HG03175 (cell line): ENCODE results near the gene NUCB2.
"Not testable (repeated sequence)": the region's sequence is repeated elsewhere in the genome, so short reads cannot be mapped to it uniquely, and the experiment has no call there.

ENCODE experiments used
- ATAC-seq: cut with Tn5 transposase; IDR thresholded peaks from one replicate; pipeline ENCODE4 v1.9.1; 2021; ENCODE audit warnings: mild to moderate bottlenecking, moderate library complexity; ENCODE audit not compliant: unreplicated experiment

NUCB2 gene

GRCh38 chr11:17268500-17268899 is 8.0 kb upstream of the NUCB2 start:
- not testable (repeated sequence) for ATAC-seq

DNA sequence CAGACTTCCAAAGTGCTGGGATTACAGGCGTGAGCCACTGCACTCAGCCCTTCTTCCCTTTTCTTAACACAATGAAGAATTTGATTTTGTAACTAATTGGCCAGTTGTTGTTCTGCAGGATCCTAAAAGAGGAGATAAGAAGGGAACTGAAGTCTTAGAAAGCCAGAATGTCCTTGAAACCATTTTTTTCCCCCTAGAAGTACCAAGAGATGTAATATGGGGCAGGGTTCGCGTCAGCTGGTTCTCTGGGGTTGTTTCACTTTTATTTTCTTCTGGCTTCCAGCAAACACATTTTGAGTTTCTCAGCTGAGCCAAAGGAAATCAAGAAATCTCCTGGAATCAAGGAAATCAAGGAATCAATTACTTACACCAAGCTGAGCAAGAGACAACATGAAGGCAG is 7.6 kb upstream of the NUCB2 start:
- ATAC-seq, result no peak

- no peak for ATAC-seq
Observed at GRCh38 chr11:17272801-17273200, 3.7 kb upstream of the NUCB2 start.

DNA sequence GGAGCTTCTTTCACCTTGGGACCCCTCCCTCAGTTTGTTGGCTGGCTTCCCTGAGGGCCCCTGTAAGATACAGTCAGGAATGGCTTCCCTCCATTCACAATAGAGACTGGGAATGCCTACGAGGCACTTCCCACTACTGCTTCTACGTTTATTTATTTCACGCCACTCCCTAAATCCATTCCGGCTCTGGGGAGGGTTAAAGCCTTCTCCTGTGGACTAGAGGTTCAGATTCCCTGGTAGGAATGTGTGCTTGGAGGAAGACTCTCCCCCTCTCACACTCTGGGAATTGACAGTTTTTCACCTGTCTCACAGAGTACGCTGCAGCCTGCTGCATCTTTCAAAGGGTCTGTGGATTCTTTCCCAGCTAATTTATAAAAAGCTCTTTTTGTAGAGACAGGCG is 3.3 kb upstream of the NUCB2 start:
- ATAC-seq, result no peak

DNA sequence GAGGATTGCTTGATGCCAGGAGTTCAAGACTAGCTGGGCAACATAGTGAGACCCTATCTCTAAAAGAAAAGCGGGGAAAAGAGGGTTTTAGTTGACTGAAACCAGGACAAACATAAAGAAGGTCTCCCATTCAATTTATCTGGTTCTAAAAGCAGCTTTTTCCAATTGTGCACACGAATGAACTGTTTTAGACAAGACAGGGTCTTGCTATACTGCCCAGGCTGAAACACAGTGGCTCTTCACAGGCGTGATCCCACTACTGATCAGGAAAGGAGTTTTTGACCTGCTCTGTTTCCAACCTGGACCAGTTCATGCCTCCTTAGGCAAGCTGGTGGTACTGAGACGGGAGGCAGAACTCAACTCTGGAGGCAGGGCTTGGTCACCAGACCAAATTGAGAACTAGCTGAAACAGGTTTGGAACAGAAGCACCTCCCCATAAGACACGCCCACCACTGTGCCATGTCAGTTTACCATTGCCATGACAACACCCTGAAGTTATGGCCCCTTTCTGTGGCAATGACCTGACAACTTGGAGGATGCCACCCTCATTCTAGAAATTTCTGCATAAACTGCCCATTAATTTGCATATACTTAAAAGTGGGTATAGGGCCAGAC is 2.8 kb upstream of the NUCB2 start:
- no peak for ATAC-seq

DNA sequence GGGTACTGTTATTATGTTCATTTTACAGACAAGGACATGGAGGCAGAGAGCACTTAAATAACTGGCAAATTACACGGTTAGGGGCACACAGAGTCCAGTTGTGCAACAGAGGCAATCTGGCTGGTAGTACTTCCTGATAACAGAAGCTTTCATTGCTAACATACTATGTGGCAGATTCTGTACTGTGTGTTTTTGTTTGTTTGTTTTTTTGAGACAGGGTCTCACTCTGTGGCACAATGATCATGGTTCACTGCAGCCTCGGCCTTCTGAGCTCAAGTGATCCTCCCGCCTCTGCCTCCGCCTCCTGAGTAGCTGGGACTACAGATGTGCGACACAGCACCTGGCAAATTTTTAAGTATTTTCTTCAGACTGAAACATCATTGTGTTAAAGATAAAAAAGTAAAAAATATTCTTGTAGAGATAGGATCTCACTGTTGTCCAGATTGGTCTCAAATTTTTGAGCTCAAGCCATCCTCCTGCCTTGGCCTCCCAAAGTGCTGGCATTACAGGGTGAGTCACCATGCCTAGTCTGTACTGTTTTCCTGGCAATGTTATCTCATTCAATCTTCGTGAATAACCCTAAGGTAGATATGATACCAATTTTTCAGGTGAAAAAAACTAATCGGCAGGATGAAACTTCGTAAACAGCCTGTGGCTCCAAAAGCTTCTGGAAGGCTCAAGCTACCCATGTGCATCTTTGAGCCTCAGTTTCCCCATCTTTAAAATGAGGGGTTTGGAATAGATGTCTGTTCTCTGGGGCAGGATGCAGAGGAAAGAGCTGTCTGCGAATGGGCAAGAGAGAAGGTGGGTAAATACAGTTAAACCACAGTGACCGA is 921 bp upstream of the NUCB2 start:
- no peak for ATAC-seq

DNA sequence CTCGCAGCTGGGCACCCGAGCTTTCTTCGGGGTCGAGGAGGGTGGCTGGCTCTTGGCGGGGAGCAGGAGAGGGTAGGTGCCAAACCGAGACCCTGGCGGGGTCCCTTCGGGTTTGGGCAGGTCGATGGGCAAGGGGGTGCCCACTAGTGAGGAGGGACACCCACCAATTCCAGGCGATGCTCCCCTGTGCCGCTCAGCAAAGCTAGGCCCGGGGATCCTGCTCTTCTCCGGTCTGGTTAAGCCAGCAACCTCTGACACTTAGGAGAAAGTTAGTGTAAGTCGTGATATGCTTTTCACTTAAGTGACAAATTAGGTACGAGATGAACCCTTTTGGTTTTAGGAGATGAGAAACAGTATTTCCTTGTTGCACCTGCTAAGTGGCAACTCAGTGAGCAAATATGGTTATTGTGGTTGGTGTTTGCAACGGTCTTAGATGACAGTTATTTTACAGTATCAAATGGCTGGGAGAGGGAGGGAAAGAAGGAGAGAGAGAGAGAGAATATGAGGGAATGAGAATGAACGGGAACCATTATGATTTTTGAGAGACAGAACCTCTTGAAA is 565 bp downstream of the NUCB2 start:
- peak; percentile 16 for ATAC-seq

DNA sequence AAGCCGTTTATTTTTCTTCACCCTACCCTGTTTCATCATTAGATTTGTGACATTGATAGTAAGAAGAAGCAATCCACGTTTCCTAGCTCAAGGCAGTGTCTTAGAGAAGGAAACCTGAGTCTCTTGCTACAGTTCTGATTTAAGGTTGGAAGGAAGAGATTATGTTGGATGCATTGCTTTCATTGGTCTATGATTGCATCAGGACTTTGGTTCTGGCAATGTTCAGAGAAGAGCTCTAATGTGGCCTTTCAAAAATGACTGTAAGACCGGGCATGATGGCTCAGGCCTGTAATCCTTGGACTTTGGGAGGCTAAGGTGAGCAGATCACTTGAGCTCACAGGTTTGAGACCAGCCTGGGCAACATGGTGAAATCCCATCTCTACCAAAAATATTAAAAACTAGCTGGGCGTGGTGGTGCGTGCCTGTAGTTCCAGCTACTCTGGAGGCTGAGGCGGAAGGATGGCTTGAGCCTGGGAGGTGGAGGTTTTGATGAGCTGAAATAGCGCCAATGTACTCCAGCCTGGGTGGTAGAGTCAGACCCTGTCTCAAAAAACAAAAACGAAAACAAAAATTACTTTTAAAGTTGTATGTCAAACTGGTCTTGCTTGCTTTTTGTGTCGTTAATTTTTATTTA is 4.1 kb downstream of the NUCB2 start:
- ATAC-seq, result no peak

DNA sequence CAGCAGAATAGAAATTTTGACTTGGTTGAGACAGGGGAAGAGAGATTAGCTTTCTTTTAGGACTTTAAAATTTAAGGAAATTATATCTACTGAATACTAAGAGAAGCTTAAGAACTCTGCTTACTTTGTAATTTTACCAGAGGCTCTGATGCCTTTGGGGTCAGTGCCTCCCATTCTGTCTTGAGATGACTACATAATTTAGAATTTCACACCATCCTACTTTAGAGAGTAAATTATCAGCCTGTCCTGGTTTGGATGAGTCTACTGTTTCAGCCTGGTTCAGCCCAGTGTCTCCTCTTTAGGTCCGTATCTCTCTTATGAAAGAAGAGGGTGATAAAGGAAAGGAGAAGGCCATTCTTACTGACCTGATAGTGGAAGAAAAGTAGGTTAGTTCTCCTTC is 9.8 kb downstream of the NUCB2 start:
- no peak for ATAC-seq

GRCh38 chr11:17287058-17287457 is 10.5 kb downstream of the NUCB2 start:
- ATAC-seq, result no peak

DNA sequence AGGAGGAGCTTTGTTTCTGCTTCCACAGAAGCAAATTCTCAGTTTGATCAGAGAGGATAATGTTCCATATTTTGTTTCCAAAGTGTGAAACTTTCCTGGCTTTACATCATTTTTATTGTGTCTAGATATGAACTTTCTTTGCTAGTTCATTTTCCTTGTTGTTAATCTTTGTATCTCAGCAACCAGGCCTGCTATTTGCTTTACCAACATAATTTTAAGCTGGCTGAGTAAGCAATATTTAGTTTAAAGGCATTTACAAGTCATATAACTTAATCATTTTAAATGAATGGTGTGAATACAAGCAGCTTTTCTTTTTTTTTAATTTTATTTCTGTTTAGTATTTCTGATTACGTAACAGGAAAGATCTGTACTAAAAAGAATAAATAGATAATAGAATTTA is 15.2 kb downstream of the NUCB2 start:
- ATAC-seq, result no peak

GRCh38 chr11:17293311-17293710 is 16.8 kb downstream of the NUCB2 start:
- ATAC-seq, result no peak

- ATAC-seq, result no peak
Observed at GRCh38 chr11:17294033-17294432, 17.5 kb downstream of the NUCB2 start.

- ATAC-seq, result peak; percentile 33
Observed at GRCh38 chr11:17296852-17297559, 20.5 kb downstream of the NUCB2 start.

- peak; percentile 70 for ATAC-seq
Observed at GRCh38 chr11:17298302-17298701, 21.8 kb downstream of the NUCB2 start.

GRCh38 chr11:17300372-17300771 is 23.8 kb downstream of the NUCB2 start:
- no peak for ATAC-seq

DNA sequence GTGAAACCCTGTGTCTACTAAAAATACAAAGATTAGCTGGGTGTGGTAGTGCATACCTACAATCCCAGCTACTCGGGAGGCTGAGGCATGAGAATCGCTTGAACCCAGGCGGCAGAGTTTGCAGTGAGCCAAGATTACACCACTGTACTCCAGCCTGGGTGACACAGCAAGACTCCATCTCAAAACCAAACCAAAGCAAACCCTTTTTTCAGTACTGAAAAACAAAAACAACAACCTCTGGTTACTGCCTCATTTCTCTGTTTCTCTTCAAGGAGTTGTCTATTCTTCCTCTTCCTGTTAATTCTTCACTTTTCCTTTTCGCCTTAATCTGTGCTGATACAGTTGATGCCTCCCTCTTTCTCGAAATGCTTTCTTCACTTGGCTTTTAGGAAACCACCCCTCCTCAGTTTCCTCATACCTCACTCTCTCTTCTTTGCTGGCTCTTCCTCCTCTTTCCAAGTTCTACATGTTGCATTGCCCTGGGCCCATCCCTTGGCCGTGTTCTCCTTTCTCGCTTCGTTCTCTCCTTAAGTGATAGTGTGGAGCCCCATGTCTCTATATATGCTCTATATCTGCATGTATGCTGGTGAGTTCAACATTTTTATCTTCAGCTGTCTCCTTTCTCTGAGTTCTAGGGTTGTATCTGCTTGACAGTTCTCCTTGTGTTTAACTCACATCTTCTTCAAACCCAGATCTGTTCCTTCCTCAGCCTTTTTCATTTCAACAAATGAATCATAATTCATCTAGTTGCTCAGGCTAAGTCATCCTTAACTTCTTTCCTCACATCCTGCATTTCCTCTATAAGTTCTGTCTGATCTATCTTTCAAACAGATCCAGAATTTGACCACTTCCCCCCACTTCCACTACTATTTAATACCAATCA is 37.1 kb downstream of the NUCB2 start:
- ATAC-seq, result no peak

- no peak for ATAC-seq
Observed at GRCh38 chr11:17314232-17314547, 37.7 kb downstream of the NUCB2 start.

DNA sequence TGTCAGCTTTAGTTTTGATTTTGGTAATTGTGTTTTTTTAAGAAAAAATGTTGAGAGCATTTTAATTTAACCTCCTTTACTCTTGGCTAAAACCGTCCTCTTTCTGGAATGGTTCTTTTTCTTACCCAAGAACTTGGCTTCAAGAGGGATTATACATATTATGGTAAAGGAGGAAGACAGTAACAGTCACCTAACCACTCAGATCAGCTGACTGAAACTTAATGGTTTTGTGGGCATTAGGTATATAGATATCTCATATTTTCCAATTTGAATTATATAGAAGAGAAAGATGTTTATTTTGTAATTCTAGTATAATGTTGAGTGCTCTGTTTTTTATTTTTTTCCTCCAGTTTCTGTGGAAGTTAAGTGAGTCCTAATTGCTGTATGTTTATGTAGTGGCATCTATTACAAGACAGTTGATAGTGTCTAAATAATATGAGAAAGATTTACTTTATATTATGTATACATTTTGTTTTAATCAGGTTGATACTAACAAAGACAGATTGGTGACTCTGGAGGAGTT is 38.4 kb downstream of the NUCB2 start:
- ATAC-seq, result no peak

- no peak for ATAC-seq
Observed at GRCh38 chr11:17328871-17329494, 52.4 kb downstream of the NUCB2 start.
